HepG2 (cell line): Measurements from ENCODE around the gene RANBP17. TPM values are rescaled to one million over a fixed set of nuclear protein-coding genes. Genes with fewer than 3 reads are reported as not detected.

Source experiments
- ATAC-seq: fragments of 200-7000 bp; cut with Tn5 transposase; 3 replicates; pipeline ENCODE4 v1.9.1; 2020; ENCODE audit warnings: mild to moderate bottlenecking, moderate library complexity
- BruUV-seq: library from RNA; stranded (reverse); fragments of 400-500 nt; replicated peaks from 2 replicates; lab custom pipeline; 2021; lab: Mats Ljungman, UMichigan
- CTCF ChIA-PET: fragments of 300-600 bp; formaldehyde crosslinking; extraction: SDS; loops from one replicate; lab custom pipeline; 2021; ENCODE audit warnings: low total read pairs, inconsistent platforms, low intra/inter-chr PET ratio; lab: Yijun Ruan, JAX
- POLR2A ChIA-PET: fragments of 350-600 bp; sonication (Branson Sonifier 250); formaldehyde crosslinking; loops from one replicate; lab custom pipeline; 2020; ENCODE audit warnings: antibody characterized with exemption, inconsistent platforms; lab: Yijun Ruan, JAX
- DNase-seq: peaks from one replicate; pipeline ENCODE4 v3.0.0-alpha.2; 2015; ENCODE audit warnings: low spot score
- FAIRE-seq: peaks from 3 replicates; lab custom pipeline; 2011; peaks lifted over from hg19 to GRCh38; lab: Jason Lieb, UNC
- H2AFZ ChIP-seq: one replicate; pipeline ENCODE4 v1.6.1; 2011; ENCODE audit warnings: low read length, inconsistent platforms
- H3K27ac ChIP-seq: fragments of 300-600 bp; 3 replicates; pipeline ENCODE4 v1.8.0; 2011; ENCODE audit warnings: mixed run types, mild to moderate bottlenecking, mixed read lengths, low read length, inconsistent platforms; ENCODE audit not compliant: insufficient read depth; ENCODE audit errors: extremely low read length
- H3K27me3 ChIP-seq, 2 experiments: fragments of 200-600 bp in 1 of 2; 2 replicates in 1 of 2; 3 replicates in 1 of 2; pipeline versions ENCODE4 v1.6.0 to v1.8.0; 2011; ENCODE audit warnings: low read length in 2 of 2, mild to moderate bottlenecking in 2 of 2, moderate library complexity in 2 of 2, inconsistent platforms in 1 of 2; ENCODE audit not compliant: insufficient read depth in 2 of 2, control insufficient read depth in 1 of 2
- H3K36me3 ChIP-seq, 2 experiments: fragments of 200-600 bp in 1 of 2; replicated peaks in 1 of 2; 2 replicates in 1 of 2; 3 replicates in 1 of 2; pipeline versions ENCODE4 v1.5.1 to v1.8.0; 2011; ENCODE audit warnings: low read length in 2 of 2, inconsistent platforms in 1 of 2; ENCODE audit not compliant: insufficient read depth in 2 of 2, control insufficient read depth in 1 of 2
- H3K4me1 ChIP-seq: 2 replicates; pipeline ENCODE4 v1.5.1; 2012; ENCODE audit warnings: low read length, inconsistent platforms; ENCODE audit not compliant: insufficient read depth
- H3K4me2 ChIP-seq: 2 replicates; pipeline ENCODE4 v1.6.0; 2011; ENCODE audit warnings: low read depth, low read length, inconsistent platforms
- H3K4me3 ChIP-seq, 3 experiments: fragments of 200-600 bp in 1 of 3; sonication (generic), shearing (Covaris generic) in 1 of 3; replicated peaks in 1 of 3; 2 replicates each; pipeline ENCODE4 v1.5.1; 2011 to 2016; ENCODE audit warnings: low read length in 3 of 3, inconsistent platforms in 2 of 3, low read depth in 2 of 3, mild to moderate bottlenecking in 2 of 3, control low read depth in 1 of 3, mixed read lengths in 1 of 3; ENCODE audit not compliant: insufficient read depth in 1 of 3
- H3K79me2 ChIP-seq: one replicate; pipeline ENCODE4 v1.6.1; 2011; ENCODE audit warnings: low read length, inconsistent platforms; ENCODE audit not compliant: insufficient read depth
- H3K9ac ChIP-seq: 2 replicates; pipeline ENCODE4 v1.6.0; 2011; ENCODE audit warnings: mild to moderate bottlenecking, low read depth, low read length, inconsistent platforms; ENCODE audit not compliant: insufficient read depth
- H3K9me3 ChIP-seq: 2 replicates; pipeline ENCODE4 v1.5.1; 2012; ENCODE audit warnings: mild to moderate bottlenecking, low read length
- H4K20me1 ChIP-seq: 2 replicates; pipeline ENCODE4 v1.6.0; 2011; ENCODE audit warnings: inconsistent platforms, mild to moderate bottlenecking, low read length, moderate library complexity; ENCODE audit not compliant: insufficient read depth
- ATF7 ChIP-seq, 2 experiments: fragments of 450-650 bp in 1 of 2; sonication (generic) in 1 of 2; formaldehyde crosslinking in 1 of 2; IDR thresholded peaks; 2 replicates each; pipeline versions ENCODE4 v1.4.0 to v1.6.1; 2016 to 2020; ENCODE audit warnings: antibody characterized with exemption in 1 of 2, mild to moderate bottlenecking in 1 of 2, missing genetic modification reagents in 1 of 2
- BCL6 ChIP-seq: IDR thresholded peaks from 2 replicates; pipeline ENCODE4 v1.6.1; 2016; ENCODE audit warnings: missing genetic modification reagents, missing compliant biosample characterization
- CBX1 ChIP-seq: IDR thresholded peaks from one replicate; pipeline ENCODE4 v1.6.1; 2016; ENCODE audit warnings: antibody characterized with exemption, low read depth
- ETS1 ChIP-seq: sonication (generic); formaldehyde crosslinking; IDR thresholded peaks from 2 replicates; pipeline ENCODE4 v1.4.0; 2020; ENCODE audit warnings: missing genetic modification reagents
- HNRNPL ChIP-seq: fragments of 200-400 bp; formaldehyde crosslinking; IDR thresholded peaks from 2 replicates; pipeline ENCODE4 v1.6.1; 2017; ENCODE audit warnings: mild to moderate bottlenecking, low read depth, low read length
- MEIS1 ChIP-seq: sonication (generic); formaldehyde crosslinking; IDR thresholded peaks from 2 replicates; pipeline ENCODE4 v1.9.0; 2021; ENCODE audit warnings: mild to moderate bottlenecking, missing genetic modification reagents, moderate library complexity, borderline replicate concordance
- NONO ChIP-seq, 2 experiments: fragments of 450-650 bp in 1 of 2; sonication (generic) in 1 of 2; formaldehyde crosslinking in 1 of 2; IDR thresholded peaks in 1 of 2; conservative IDR thresholded peaks in 1 of 2; 2 replicates each; pipeline versions ENCODE4 v1.6.1 to v1.8.0; 2017 to 2022; ENCODE audit warnings: mild to moderate bottlenecking in 1 of 2, missing genetic modification reagents in 1 of 2, moderate library complexity in 1 of 2
- RCOR2 ChIP-seq: IDR thresholded peaks from 2 replicates; pipeline ENCODE4 v1.6.1; 2016; ENCODE audit warnings: missing biosample characterization, missing genetic modification reagents
- TFDP1 ChIP-seq: IDR thresholded peaks from 2 replicates; pipeline ENCODE4 v1.6.1; 2016; ENCODE audit warnings: missing compliant biosample characterization, missing genetic modification reagents, borderline replicate concordance
- ZNF34 ChIP-seq: sonication (generic); formaldehyde crosslinking; IDR thresholded peaks from 2 replicates; pipeline ENCODE4 v1.4.0; 2020; ENCODE audit warnings: mild to moderate bottlenecking, missing genetic modification reagents, borderline replicate concordance
- ZNF430 ChIP-seq: sonication (generic); formaldehyde crosslinking; IDR thresholded peaks from 2 replicates; pipeline ENCODE4 v1.9.0; 2021; ENCODE audit warnings: mild to moderate bottlenecking, missing genetic modification reagents
- ZNF570 ChIP-seq: sonication (generic); formaldehyde crosslinking; IDR thresholded peaks from 2 replicates; pipeline ENCODE4 v1.4.0; 2020; ENCODE audit warnings: mild to moderate bottlenecking, missing genetic modification reagents, borderline replicate concordance
- ZNF576 ChIP-seq: sonication (generic); formaldehyde crosslinking; IDR thresholded peaks from 2 replicates; pipeline ENCODE4 v1.4.0; 2020; ENCODE audit warnings: mild to moderate bottlenecking, missing genetic modification reagents
- ZNF580 ChIP-seq: IDR thresholded peaks from 2 replicates; pipeline ENCODE4 v1.6.1; 2016; ENCODE audit warnings: low read depth, borderline replicate concordance
- ZNF883 ChIP-seq: sonication (generic); formaldehyde crosslinking; IDR thresholded peaks from 2 replicates; pipeline ENCODE4 v1.5.1; 2020; ENCODE audit warnings: mild to moderate bottlenecking, missing genetic modification reagents; ENCODE audit errors: not compliant biosample characterization
- WGBS: methylation state at CpG from one replicate; pipeline ENCODE4 v1.1.6; 2017; ENCODE audit warnings: low lambda C conversion rate; 5-methylcytosine and 5-hydroxymethylcytosine counted together
- in situ Hi-C: cut with HindIII; loops from 2 replicates; pipeline ENCODE4 v1.10.0; 2017; ENCODE audit warnings: low pct_unique_long_range_greater_than_20kb; ENCODE audit not compliant: extremely low pct_ligation_motif_present
- intact Hi-C: fragments of 100-400 bp; cut with micrococcal nuclease; formaldehyde crosslinking; loops from one replicate; pipeline ENCODE4 v1.10.0; 2022; ENCODE audit not compliant: unreplicated experiment
- polyA plus RNA-seq, 8 experiments: library from polyadenylated mRNA; depleted of rRNA in 3 of 8; stranded (reverse) in 7 of 8; unstranded in 1 of 8; fragments of >200 nt; fragmentation: Illumina TruSeq in 4 of 8; extraction: Trizol in 4 of 8; gene quantifications; 2 replicates each; pipeline versions ENCODE4 v1.2.1 to v1.2.3, GENCODE V29; 2011 to 2016; ENCODE audit warnings: low read depth in 4 of 8, missing spikeins in 1 of 8, mixed read lengths in 1 of 8; ENCODE audit not compliant: insufficient read depth in 1 of 8
- total RNA-seq, 5 experiments: library from RNA; depleted of rRNA; stranded (reverse); fragments of >200 nt; fragmentation: Illumina TruSeq; extraction: Trizol; gene quantifications; 2 replicates each; pipeline ENCODE4 v1.2.3, GENCODE V29; 2016; ENCODE audit warnings: low read depth in 1 of 5

RANBP17 gene
- total and polyA plus RNA-seq, 2 of the 13 experiments (the other 11 are each of a cell fraction or from before 2014, with no cell fraction given), result not detected

- intact Hi-C loops, result loop anchor here (10.0 kb wide), 1 partner anchor 413 kb away; no protein-coding TSS in a partner anchor
- CTCF ChIA-PET, result no interaction called here
- in situ Hi-C loops, result no loop called here
Observed at GRCh38 chr5:171157775-171158174, 296.0 kb downstream of the RANBP17 start.

GRCh38 chr5:171158581-171158980, 296.8 kb downstream of the RANBP17 start:
- H4K20me1 ChIP-seq, result no peaks in the 10 kb centered on the region
- in situ Hi-C loops, result no loop called here

More at GRCh38 chr5:171157775-171158174, 296.0 kb downstream of the RANBP17 start:
- H3K27me3 ChIP-seq, result no peaks in the 10 kb centered on the region
- H4K20me1 ChIP-seq, result no peaks in the 10 kb centered on the region
- ATAC-seq, result no peak
- H3K4me3 ChIP-seq, result no peak overlapping the region
- H3K9ac ChIP-seq, result no peak overlapping the region
- no peaks in the 10 kb centered on the region for H3K9me3 ChIP-seq
- no peaks in the 10 kb centered on the region for H3K36me3 ChIP-seq
- no peak overlapping the region for H3K27ac ChIP-seq
- no peak for DNase-seq
- H3K4me2 ChIP-seq, result no peak overlapping the region
- no peak for FAIRE-seq
- 6% methylated on average over 1 of the region's 1 CpG for WGBS
- no peaks in the 10 kb centered on the region for H3K4me1 ChIP-seq
- H2AFZ ChIP-seq, result no peak overlapping the region
- TF ChIP-seq CBX1 (no peak), RCOR2 (CRISPR knock-in tag) (no peak), ATF7 (IDR thresholded peaks at IDR 0.05) (no peak), ATF7 (CRISPR knock-in tag; IDR thresholded peaks at IDR 0.05) (no peak)
- BruUV-seq, result no TSS peak
- no peaks in the 10 kb centered on the region for H3K79me2 ChIP-seq
- POLR2A ChIA-PET, result no interaction called here

More at GRCh38 chr5:171158581-171158980, 296.8 kb downstream of the RANBP17 start:
- Histone ChIP-seq H3K27ac (no peak overlapping the region), H3K79me2 (no peaks in the 10 kb centered on the region), H3K9ac (no peak overlapping the region), H3K4me3 (no peak overlapping the region), H3K9me3 (no peaks in the 10 kb centered on the region), H3K4me2 (no peak overlapping the region), H3K27me3 (no peaks in the 10 kb centered on the region), H2AFZ (no peak overlapping the region), H3K36me3 (no peaks in the 10 kb centered on the region), H3K4me1 (no peaks in the 10 kb centered on the region)
- ChIA-PET CTCF (no interaction called here), POLR2A (no interaction called here)
- no peak for TF ChIP-seq HNRNPL
- TF ChIP-seq ZNF883 (CRISPR knock-in tag), result no peak
- TF ChIP-seq MEIS1 (CRISPR knock-in tag), result no peak
- TF ChIP-seq ZNF430, result no peak
- no peak for TF ChIP-seq NONO (IDR thresholded peaks at IDR 0.05)
- no peak for TF ChIP-seq NONO (CRISPR knock-in tag; conservative IDR thresholded peaks at IDR 0.05)
- TF ChIP-seq ZNF576 (CRISPR knock-in tag), result no peak
- TF ChIP-seq ZNF580 (CRISPR knock-in tag), result no peak
- no peak for TF ChIP-seq BCL6 (CRISPR knock-in tag)
- no peak for TF ChIP-seq TFDP1 (CRISPR knock-in tag)
- no peak for TF ChIP-seq ETS1 (CRISPR knock-in tag)
- TF ChIP-seq ZNF34 (CRISPR knock-in tag), result no peak
- no peak for TF ChIP-seq ZNF570 (CRISPR knock-in tag)
- no peak for ATAC-seq
- intact Hi-C loops, result loop anchor here (10.0 kb wide), 1 partner anchor 414 kb away; no protein-coding TSS in a partner anchor
- no TSS peak for BruUV-seq
- no peak for FAIRE-seq
- 42% methylated on average over 1 of the region's 1 CpG for WGBS
- DNase-seq, result no peak
